Urothelium cell line (cell line): ENCODE results near the gene MRPL28.
A peak's percentile ranks its signal among the peaks of the same experiment; 100 is the strongest.
"Not testable (repeated sequence)": the region's sequence is repeated elsewhere in the genome, so short reads cannot be mapped to it uniquely, and the experiment has no call there.

Experiments
- DNase-seq: peaks from one replicate; pipeline ENCODE4 v3.0.0; 2011; ENCODE audit warnings: low spot score, mixed read lengths
- FAIRE-seq: peaks from 2 replicates; lab custom pipeline; 2011; peaks lifted over from hg19 to GRCh38; lab: Jason Lieb, UNC

The MRPL28 gene

GRCh38 chr16:341095-341973 lies 29.0 kb downstream of the MRPL28 start:
- not testable (repeated sequence) for DNase-seq, FAIRE-seq

GRCh38 chr16:340370-341091 lies 29.8 kb downstream of the MRPL28 start:
- DNase-seq (no peak), FAIRE-seq (no peak)

- FAIRE-seq (no peak), DNase-seq (no peak)
These were observed 30.7 kb downstream of the MRPL28 start for GRCh38 chr16:339680-340079.

GRCh38 chr16:337975-338575 lies 32.3 kb downstream of the MRPL28 start:
- no peak for FAIRE-seq
- DNase-seq, result no peak

GRCh38 chr16:337437-337836 lies 32.9 kb downstream of the MRPL28 start:
- no peak for DNase-seq
- FAIRE-seq, result no peak

- DNase-seq, result no peak
- FAIRE-seq, result no peak
These were observed 34.1 kb downstream of the MRPL28 start for GRCh38 chr16:336269-336668.

GRCh38 chr16:334861-335632 lies 35.3 kb downstream of the MRPL28 start:
- not testable (repeated sequence) for DNase-seq
- peak; percentile 74 for FAIRE-seq

GRCh38 chr16:334164-334832 lies 36.0 kb downstream of the MRPL28 start:
- not testable (repeated sequence) for DNase-seq
- peak; percentile 83 for FAIRE-seq

GRCh38 chr16:333406-334094 lies 36.8 kb downstream of the MRPL28 start:
- DNase-seq (no peak), FAIRE-seq (no peak)

GRCh38 chr16:331181-331814 lies 39.0 kb downstream of the MRPL28 start:
- DNase-seq, FAIRE-seq: not testable (repeated sequence)

GRCh38 chr16:330741-331140 lies 39.6 kb downstream of the MRPL28 start:
- FAIRE-seq (no peak), DNase-seq (no peak)

GRCh38 chr16:325375-326145 lies 44.8 kb downstream of the MRPL28 start:
- FAIRE-seq (no peak), DNase-seq (no peak)

GRCh38 chr16:324451-325334 lies 45.6 kb downstream of the MRPL28 start:
- no peak for FAIRE-seq
- DNase-seq, result no peak

GRCh38 chr16:324201-324450 lies 46.2 kb downstream of the MRPL28 start:
- DNase-seq, result no peak
- FAIRE-seq, result no peak

- no peak for DNase-seq
- FAIRE-seq, result no peak
These were observed 47.7 kb downstream of the MRPL28 start for GRCh38 chr16:322476-323143.

- FAIRE-seq (no peak), DNase-seq (no peak)
These were observed 48.8 kb downstream of the MRPL28 start for GRCh38 chr16:321532-321931.

GRCh38 chr16:320206-320605 lies 50.1 kb downstream of the MRPL28 start:
- DNase-seq, result no peak
- no peak for FAIRE-seq
